ENCODE data around the gene ASTL.

Gene ASTL

GRCh38 chr2:96103761-96104486 lies 34.4 kb downstream of the ASTL start:
- Histone ChIP-seq H3K36me3 (ENCODE audit: control insufficient read depth, insufficient read depth, low read length) (no peaks in the 10 kb centered on the region), H3K4me3 (ENCODE audit: low read length) (no peak overlapping the region), H3K4me1 (ENCODE audit: control insufficient read depth, insufficient read depth, low read length) (no peaks in the 10 kb centered on the region), H3K9me3 (ENCODE audit: control insufficient read depth, low read length) (peaks cover 6% of the 10 kb centered on the region), H3K27me3 (ENCODE audit: control insufficient read depth, insufficient read depth, low read length) (peaks cover 6% of the 10 kb centered on the region), H3K9ac (ENCODE audit: low read length) (no peak overlapping the region)

DNA sequence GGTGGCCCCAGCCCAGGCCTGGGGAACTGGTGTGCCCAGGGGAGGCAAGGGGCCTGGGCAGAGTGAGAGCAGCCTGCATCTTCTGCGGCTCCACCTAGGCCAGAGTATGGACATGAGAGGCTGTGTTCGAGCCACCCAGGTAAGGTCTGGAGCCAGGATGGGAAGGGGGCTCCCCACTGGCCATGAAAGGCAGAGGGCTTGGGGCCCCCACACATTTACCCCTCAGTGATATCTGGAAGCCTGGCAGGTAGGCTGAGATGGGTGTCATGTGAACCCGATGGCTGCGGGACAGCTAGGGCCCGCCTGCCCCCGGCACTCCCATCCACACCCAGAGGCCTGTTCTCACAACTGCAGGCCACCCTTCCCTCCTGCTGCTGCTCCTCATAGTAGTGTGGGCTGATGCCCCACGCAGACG lies 35.1 kb downstream of the ASTL start:
- Histone ChIP-seq H3K27me3 (ENCODE audit: control insufficient read depth, insufficient read depth, low read length) (peaks cover 6% of the 10 kb centered on the region), H3K4me3 (ENCODE audit: low read length) (no peak overlapping the region), H3K9ac (ENCODE audit: low read length) (no peak overlapping the region), H3K36me3 (ENCODE audit: control insufficient read depth, insufficient read depth, low read length) (no peaks in the 10 kb centered on the region), H3K4me1 (ENCODE audit: control insufficient read depth, insufficient read depth, low read length) (no peaks in the 10 kb centered on the region), H3K9me3 (ENCODE audit: control insufficient read depth, low read length) (peaks cover 6% of the 10 kb centered on the region)

GRCh38 chr2:96102596-96103186 lies 35.6 kb downstream of the ASTL start:
- no peaks in the 10 kb centered on the region for H3K4me1 ChIP-seq (ENCODE audit: control insufficient read depth, insufficient read depth, low read length)

DNA sequence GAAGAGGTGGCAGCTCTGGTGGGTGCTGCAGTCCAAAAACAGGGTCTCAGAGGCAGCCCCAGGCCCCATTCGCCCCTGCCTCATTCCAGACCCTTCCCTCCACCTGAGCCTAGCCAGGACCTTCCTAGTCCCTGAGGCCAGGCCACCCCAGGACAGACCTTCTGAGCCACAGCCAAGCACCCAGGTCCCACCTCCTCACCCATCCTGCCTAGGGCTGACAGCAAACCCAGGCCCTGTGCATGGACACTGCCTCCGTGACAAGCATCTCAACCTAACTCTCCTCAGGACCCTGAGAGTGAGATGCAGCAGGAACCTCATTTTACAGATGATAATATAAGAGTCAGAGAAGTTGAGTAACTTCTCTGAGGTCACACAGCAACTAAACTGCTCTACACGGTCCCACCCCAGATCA lies 37.4 kb downstream of the ASTL start:
- H3K9me3 ChIP-seq (ENCODE audit: control insufficient read depth, low read length): peaks cover 6% of the 10 kb centered on the region
- H3K4me1 ChIP-seq (ENCODE audit: control insufficient read depth, insufficient read depth, low read length): no peaks in the 10 kb centered on the region
- H3K36me3 ChIP-seq (ENCODE audit: control insufficient read depth, insufficient read depth, low read length): no peaks in the 10 kb centered on the region
- no peak overlapping the region for H3K4me3 ChIP-seq (ENCODE audit: low read length)
- H3K27me3 ChIP-seq (ENCODE audit: control insufficient read depth, insufficient read depth, low read length): no peaks in the 10 kb centered on the region
- no peak overlapping the region for H3K9ac ChIP-seq (ENCODE audit: low read length)

More at GRCh38 chr2:96102596-96103186, 35.6 kb downstream of the ASTL start:
- Histone ChIP-seq H3K4me3 (ENCODE audit: low read length) (no peak overlapping the region), H3K27me3 (ENCODE audit: control insufficient read depth, insufficient read depth, low read length) (peaks cover 4% of the 10 kb centered on the region), H3K36me3 (ENCODE audit: control insufficient read depth, insufficient read depth, low read length) (no peaks in the 10 kb centered on the region), H3K9me3 (ENCODE audit: control insufficient read depth, low read length) (peaks cover 6% of the 10 kb centered on the region), H3K9ac (ENCODE audit: low read length) (no peak overlapping the region)

DNA sequence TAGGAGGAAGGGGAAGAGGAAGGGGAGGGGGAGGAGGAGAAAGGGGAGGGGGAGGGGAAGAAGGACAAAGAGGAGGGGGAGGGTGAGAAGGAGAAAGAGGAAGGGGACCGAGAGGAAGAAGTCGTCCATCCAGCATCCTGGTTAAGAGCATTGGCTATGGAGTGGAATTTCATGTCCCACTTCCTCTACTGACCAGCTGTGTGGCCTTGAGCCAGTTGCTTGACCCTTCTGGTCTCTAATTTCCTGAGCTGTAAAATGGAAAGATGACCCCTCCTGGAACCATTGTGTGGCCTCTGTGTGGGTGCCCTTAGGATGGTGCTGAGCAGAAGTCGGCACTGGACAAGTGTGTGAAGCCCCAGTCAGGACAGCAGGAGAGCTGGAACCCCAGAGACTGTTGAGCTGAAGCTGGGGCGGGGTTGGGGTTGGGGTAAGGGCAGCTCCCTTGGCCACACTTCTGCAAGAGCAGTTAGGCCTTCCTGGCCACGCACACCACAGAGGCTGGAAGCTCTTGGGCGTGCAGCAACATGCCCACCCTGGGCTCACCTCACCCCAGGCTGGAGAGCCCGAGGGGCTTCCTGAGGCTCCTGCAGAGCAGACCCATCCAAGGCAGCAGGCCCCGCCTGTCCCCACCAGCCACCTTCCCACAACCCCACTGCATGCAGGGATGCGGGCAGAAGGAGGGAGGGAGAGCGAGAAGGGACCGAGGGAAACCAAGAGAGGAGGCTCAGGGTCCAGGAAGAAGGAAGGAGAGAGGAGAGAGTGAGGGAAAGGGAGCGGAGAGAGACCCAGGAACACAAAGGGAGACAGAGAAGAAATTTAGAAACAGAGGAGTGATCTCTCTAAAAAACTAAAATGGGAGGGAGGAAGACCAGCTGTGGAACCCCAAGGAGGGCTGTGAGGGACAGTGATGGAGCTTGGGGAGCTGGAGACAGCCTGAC lies 38.2 kb downstream of the ASTL start:
- no peaks in the 10 kb centered on the region for H3K36me3 ChIP-seq (ENCODE audit: control insufficient read depth, insufficient read depth, low read length)
- peaks cover under 1% of the 10 kb centered on the region for H3K9me3 ChIP-seq (ENCODE audit: control insufficient read depth, low read length)
- H3K27me3 ChIP-seq (ENCODE audit: control insufficient read depth, insufficient read depth, low read length): no peaks in the 10 kb centered on the region
- no peak overlapping the region for H3K9ac ChIP-seq (ENCODE audit: low read length)
- no peak overlapping the region for H3K4me3 ChIP-seq (ENCODE audit: low read length)
- H3K4me1 ChIP-seq (ENCODE audit: control insufficient read depth, insufficient read depth, low read length): no peaks in the 10 kb centered on the region

GRCh38 chr2:96098900-96099590 lies 39.3 kb downstream of the ASTL start:
- no peaks in the 10 kb centered on the region for H3K4me1 ChIP-seq (ENCODE audit: control insufficient read depth, insufficient read depth, low read length)
- H3K4me3 ChIP-seq (ENCODE audit: low read length): no peak overlapping the region
- no peaks in the 10 kb centered on the region for H3K27me3 ChIP-seq (ENCODE audit: control insufficient read depth, insufficient read depth, low read length)
- no peak overlapping the region for H3K9ac ChIP-seq (ENCODE audit: low read length)
- no peaks in the 10 kb centered on the region for H3K36me3 ChIP-seq (ENCODE audit: control insufficient read depth, insufficient read depth, low read length)
- no peaks in the 10 kb centered on the region for H3K9me3 ChIP-seq (ENCODE audit: control insufficient read depth, low read length)

DNA sequence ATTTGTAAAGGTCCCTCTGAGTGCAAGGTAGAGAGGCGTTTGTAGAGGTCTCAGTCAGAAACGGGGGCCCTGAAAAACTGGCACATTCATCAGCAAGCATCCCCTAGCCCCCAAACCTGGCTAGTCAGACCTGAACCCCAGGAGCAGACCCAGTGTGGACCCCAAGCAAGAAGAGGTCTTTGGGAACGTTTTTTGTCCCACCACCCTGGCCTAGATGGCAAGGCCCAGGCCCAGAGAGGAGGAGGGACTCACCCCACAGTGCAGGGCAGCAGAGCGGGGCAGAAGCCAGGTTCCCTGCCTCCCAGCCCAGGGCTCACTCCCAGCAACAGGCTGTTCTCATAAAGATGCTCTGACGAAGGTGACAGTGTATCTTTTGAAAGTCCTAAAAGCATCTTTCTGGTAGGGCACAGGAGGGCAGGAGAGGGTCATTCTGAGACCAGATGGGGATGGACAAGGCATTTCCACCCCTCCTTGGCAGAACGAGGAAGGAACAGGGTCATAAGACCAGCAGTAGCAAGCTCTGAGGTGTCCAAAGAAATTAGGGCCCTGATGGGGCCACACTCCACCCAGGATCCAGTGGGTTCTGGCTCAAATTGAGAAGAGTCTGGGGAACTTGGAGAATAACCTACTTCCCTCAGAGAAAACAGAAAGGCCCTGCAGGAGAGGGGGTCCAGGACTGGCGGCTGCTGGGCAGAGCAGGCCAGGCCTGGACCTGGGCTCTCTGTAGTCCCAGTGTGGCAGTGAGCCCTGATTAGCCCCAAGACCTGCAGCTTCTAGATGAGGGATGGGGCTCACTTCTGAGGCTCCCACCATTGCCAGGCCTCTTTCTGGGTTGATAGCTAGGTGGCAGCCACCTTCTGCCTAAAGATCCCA lies 40.1 kb downstream of the ASTL start:
- no peaks in the 10 kb centered on the region for H3K27me3 ChIP-seq (ENCODE audit: control insufficient read depth, insufficient read depth, low read length)
- peaks cover 3% of the 10 kb centered on the region for H3K4me1 ChIP-seq (ENCODE audit: control insufficient read depth, insufficient read depth, low read length)
- no peaks in the 10 kb centered on the region for H3K36me3 ChIP-seq (ENCODE audit: control insufficient read depth, insufficient read depth, low read length)
- H3K9me3 ChIP-seq (ENCODE audit: control insufficient read depth, low read length): no peaks in the 10 kb centered on the region
- H3K9ac ChIP-seq (ENCODE audit: low read length): no peak overlapping the region
- H3K4me3 ChIP-seq (ENCODE audit: low read length): no peak overlapping the region

DNA sequence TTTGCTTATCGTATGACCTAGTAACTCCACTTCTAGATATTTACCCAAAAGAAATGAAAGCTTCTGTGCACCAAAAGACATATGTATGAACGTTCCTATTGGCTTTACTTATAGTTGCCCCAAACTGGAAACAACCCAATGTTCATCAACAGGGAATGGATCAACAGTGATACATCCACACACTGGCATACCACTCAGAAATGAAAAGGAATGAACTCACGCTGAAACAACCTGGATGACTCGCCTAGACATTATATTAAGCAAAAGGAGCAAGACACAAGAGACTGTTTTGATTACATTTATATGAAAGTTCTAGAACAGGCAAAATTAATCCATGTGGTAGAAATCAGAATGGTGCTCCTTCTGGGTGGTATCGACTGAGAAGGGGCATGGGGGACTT lies 40.9 kb downstream of the ASTL start:
- Histone ChIP-seq H3K36me3 (ENCODE audit: control insufficient read depth, insufficient read depth, low read length) (no peaks in the 10 kb centered on the region), H3K9me3 (ENCODE audit: control insufficient read depth, low read length) (no peaks in the 10 kb centered on the region), H3K9ac (ENCODE audit: low read length) (no peak overlapping the region), H3K4me1 (ENCODE audit: control insufficient read depth, insufficient read depth, low read length) (peaks cover 10% of the 10 kb centered on the region), H3K4me3 (ENCODE audit: low read length) (no peak overlapping the region), H3K27me3 (ENCODE audit: control insufficient read depth, insufficient read depth, low read length) (no peaks in the 10 kb centered on the region)

GRCh38 chr2:96095116-96095636 lies 43.1 kb downstream of the ASTL start:
- Histone ChIP-seq H3K36me3 (ENCODE audit: control insufficient read depth, insufficient read depth, low read length) (no peaks in the 10 kb centered on the region), H3K27me3 (ENCODE audit: control insufficient read depth, insufficient read depth, low read length) (no peaks in the 10 kb centered on the region), H3K9me3 (ENCODE audit: control insufficient read depth, low read length) (no peaks in the 10 kb centered on the region), H3K9ac (ENCODE audit: low read length) (no peak overlapping the region), H3K4me1 (ENCODE audit: control insufficient read depth, insufficient read depth, low read length) (peaks cover 33% of the 10 kb centered on the region), H3K4me3 (ENCODE audit: low read length) (no peak overlapping the region)

DNA sequence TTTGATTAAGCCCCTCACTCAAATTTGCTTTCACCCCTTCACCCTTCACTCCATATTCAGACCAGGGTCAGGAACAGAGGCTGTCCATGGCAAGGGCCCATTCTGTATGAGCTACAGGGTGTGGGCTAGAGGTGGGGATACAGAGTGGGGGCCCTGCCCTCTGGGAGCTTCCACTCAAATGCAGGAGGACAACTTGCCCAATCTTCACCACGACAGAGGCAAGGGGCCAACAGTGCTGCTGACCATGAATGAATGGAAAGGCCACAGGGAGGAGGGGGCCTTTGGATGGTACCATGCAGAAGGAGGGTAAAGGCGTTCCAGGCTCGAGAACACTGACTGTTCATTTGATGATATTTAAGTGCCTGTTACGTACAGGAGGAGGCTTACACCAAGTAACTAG lies 44.8 kb downstream of the ASTL start:
- peaks cover 49% of the 10 kb centered on the region for H3K4me1 ChIP-seq (ENCODE audit: control insufficient read depth, insufficient read depth, low read length)

GRCh38 chr2:96092951-96093350 lies 45.4 kb downstream of the ASTL start:
- Histone ChIP-seq H3K4me1 (ENCODE audit: control insufficient read depth, insufficient read depth, low read length) (peaks cover 52% of the 10 kb centered on the region), H3K27me3 (ENCODE audit: control insufficient read depth, insufficient read depth, low read length) (no peaks in the 10 kb centered on the region), H3K9ac (ENCODE audit: low read length) (no peak overlapping the region), H3K4me3 (ENCODE audit: low read length) (no peak overlapping the region), H3K36me3 (ENCODE audit: control insufficient read depth, insufficient read depth, low read length) (no peaks in the 10 kb centered on the region), H3K9me3 (ENCODE audit: control insufficient read depth, low read length) (no peaks in the 10 kb centered on the region)

More for the DNA sequence above, 44.8 kb downstream of the ASTL start:
- Histone ChIP-seq H3K9me3 (ENCODE audit: control insufficient read depth, low read length) (no peaks in the 10 kb centered on the region), H3K9ac (ENCODE audit: low read length) (no peak overlapping the region), H3K36me3 (ENCODE audit: control insufficient read depth, insufficient read depth, low read length) (no peaks in the 10 kb centered on the region), H3K4me3 (ENCODE audit: low read length) (no peak overlapping the region), H3K27me3 (ENCODE audit: control insufficient read depth, insufficient read depth, low read length) (no peaks in the 10 kb centered on the region)

Data from mucosa of stomach (tissue), 1 donor.